HG03196 (cell line): ENCODE data around the gene DOP1B.
"Not testable (repeated sequence)": the region's sequence is repeated elsewhere in the genome, so short reads cannot be mapped to it uniquely, and the experiment has no call there.

Source experiments
- ATAC-seq: cut with Tn5 transposase; IDR thresholded peaks from one replicate; pipeline ENCODE4 v1.9.1; 2021; ENCODE audit not compliant: unreplicated experiment

The DOP1B gene

DNA sequence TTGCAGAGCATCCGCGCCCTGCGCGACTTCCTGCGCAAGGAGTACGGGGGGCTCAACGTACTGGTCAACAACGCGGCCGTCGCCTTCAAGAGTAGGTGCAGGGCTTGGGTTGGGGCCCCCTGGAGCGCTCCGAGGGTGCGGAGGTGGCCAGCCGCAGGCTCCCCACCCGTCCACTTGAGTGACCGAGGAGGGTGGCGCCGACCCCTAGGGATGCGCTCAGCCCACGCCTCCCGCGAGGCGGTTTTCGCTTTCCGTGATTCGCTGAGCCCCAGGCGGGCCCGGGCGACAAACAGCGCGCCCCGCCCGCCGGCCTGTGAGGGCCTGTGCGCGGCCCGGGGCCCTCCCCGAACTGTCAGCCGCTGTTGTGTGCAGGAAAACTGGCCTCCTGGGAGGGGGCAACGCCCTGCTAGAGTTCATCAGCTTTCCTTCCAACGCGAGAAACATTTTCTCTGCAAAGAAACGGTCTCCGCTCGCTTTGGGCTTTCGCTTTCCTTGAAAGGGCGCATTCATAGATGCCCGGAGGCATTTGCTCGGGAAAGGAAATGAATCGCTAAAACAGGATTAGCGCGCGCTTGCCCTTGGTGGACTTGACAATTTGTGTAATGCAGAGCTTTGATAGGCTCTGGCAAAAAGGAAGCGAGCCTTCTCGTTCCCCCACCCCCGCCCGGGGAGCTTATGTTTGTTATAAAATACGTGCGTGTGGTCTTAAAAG is 21.1 kb upstream of the DOP1B start:
- ATAC-seq = no peak

DNA sequence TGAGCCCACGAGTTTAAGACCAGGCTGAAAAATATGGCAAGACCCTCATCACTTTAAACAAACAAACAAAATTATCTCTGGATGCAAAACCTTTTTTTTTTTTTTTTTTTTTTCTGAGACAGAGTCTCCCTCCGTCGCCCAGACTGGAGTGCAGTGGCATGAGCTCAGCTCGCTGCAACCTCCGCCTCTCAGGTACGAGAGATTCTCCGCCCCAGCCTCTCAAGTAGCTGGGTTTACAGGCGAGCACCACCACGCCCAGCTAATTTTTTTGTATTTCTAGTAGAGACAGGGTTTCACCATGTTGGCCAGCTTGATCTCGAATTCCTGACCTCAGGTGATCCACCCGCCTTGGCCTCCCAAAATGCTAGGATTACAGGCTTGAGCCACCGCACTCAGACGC is 16.8 kb upstream of the DOP1B start:
- not testable (repeated sequence) for ATAC-seq

DNA sequence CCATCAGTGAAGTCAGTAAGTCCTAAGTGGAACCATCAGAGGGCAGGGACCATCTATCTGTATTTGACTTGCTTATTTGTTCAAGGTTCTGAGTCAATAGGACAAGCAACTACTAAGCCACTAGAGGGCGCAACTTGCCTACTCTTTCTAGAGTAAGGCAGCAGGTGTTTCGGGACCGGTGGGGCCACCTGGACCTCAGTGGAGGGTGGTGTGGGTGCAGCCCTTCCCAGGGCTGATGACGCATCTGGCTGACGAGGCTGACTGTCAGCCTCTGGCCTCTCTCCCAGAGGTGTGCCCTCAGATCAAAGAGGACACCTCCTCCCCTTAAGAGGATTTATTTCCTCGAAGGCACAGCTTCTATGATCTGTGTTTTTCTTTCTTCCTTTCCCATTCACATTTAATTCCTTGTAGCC is 15.1 kb upstream of the DOP1B start:
- ATAC-seq = peak; percentile 74

GRCh38 chr21:36144233-36144632 is 12.4 kb upstream of the DOP1B start:
- not testable (repeated sequence) for ATAC-seq

DNA sequence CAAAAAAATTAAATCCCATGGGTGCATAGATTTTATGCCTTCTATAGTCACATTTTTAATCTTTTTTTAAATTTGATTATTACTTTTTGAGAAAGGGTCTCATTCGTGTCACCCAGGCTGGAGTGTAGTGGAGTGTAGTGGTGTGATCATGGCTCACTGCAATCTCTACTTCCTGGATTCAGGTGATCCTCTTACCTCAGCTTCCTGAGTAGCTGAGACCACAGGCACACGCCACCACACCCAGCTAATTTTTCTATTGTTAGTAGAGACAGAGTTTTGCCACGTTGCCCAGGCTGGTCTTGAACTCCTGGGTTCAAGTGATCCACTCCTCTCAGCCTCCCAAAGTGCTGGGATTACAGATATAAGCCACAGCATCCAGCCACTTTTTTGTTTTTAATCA is 11.4 kb upstream of the DOP1B start:
- ATAC-seq = no peak

- ATAC-seq = no peak
Observed at GRCh38 chr21:36147911-36148310, 8.7 kb upstream of the DOP1B start.

GRCh38 chr21:36148886-36149285 is 7.7 kb upstream of the DOP1B start:
- no peak for ATAC-seq

DNA sequence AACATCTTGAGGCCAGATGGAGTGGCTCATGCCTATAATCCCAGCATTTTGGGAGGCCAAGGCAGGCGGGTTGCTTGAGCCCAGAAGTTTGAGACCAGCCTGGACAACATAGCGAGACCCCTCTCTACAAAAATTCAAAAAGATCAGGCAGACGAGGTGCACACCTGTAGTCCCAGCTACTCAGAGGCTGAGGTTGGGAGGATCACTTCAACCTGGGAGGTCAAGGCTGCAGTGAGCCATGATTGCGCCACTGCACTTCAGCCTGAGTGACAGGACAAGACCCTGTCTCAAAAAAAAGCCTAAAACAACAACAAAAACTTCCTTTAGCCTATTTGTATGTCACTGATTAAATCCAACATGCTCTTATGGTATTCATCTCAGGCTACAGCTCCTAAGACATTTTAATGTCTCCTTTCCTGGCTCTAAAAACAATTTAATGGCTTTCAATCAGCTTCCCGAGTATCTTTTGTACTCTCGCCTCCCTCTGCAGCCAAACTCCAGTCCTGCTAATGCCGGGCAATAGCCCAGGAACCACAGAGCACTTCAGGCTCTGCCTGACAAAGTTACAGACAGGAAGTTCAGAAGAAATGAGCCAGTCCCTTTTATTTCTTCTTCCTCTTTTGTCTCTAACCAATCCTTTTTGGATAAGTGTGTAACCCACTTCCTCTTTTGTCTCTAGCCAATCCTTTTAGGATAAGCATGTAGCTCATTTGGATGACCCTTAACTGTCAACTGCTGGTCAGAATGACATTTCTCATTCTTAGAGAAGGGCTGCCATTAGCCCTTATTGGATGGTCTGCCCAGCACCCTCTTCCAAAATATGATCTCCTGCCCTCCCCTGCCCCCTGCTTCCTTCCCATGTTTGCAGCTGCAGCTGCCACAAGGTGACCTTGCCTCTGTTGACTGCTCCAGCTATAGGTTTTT is 6.6 kb upstream of the DOP1B start:
- no peak for ATAC-seq

DNA sequence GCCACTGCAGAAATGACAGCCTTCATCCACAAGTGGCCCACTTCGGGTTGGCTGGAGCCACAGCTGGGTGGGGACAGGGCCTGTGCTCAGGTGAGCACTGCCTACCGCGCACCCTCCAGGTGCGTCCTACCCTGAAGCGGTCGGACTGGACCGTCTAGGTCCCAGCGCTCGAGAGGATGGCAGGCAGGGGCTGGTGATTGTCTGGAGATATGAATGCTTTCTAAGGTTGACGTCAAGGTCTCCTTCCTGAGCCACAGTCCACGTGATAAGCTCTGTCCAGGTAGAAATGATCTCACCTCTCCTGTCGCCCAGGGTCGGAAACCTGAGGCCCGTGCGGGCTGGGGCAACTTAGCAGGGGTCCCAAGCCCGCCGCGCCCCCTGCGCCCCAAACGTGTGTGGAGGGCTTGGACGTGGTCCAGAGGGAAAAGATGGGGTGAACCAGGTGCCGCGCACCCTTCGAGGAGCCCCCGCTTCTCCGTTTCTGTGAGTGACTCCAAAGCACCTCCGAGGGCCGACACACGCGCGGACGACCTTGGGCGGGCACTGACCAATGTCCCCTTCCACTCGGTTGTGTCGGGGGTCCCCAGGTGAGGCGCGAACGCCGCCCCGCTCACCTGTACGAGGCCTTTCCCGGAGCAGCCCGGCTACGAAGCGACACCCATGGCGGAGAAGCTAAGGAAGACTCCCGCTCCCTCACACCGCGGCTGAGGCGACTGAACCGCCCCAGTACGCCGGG is 853 bp upstream of the DOP1B start:
- ATAC-seq = no peak

DNA sequence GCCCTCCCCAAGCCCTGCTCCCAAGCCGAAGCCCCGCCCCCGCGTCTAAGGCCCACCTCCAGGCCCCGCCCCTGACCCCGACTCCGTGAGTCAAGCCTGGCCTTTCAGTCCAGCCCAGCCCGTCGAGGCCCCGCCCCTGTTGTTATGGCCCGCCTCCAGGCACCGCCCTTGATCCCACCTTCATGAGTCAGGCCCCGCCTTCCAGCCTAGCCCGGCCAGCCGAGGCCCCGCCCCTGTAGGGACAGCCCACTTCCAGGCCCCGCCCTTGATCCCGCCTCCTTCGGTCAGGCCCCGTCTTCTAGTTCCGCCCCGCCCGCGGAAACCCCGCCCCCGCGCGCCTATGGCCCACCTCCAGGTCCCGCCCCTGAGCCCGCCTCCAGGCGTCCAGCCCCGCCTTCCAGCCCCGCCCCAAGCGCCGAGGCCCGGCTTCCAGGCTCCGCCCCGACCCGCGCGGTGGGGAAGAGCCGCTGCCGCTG is 247 bp upstream of the DOP1B start:
- ATAC-seq = peak; percentile 87

GRCh38 chr21:36159356-36159921 is 2.8 kb downstream of the DOP1B start:
- no peak for ATAC-seq

GRCh38 chr21:36160850-36161178 is 4.2 kb downstream of the DOP1B start:
- ATAC-seq = no peak

- no peak for ATAC-seq
Observed at GRCh38 chr21:36162631-36163030, 6.0 kb downstream of the DOP1B start.

DNA sequence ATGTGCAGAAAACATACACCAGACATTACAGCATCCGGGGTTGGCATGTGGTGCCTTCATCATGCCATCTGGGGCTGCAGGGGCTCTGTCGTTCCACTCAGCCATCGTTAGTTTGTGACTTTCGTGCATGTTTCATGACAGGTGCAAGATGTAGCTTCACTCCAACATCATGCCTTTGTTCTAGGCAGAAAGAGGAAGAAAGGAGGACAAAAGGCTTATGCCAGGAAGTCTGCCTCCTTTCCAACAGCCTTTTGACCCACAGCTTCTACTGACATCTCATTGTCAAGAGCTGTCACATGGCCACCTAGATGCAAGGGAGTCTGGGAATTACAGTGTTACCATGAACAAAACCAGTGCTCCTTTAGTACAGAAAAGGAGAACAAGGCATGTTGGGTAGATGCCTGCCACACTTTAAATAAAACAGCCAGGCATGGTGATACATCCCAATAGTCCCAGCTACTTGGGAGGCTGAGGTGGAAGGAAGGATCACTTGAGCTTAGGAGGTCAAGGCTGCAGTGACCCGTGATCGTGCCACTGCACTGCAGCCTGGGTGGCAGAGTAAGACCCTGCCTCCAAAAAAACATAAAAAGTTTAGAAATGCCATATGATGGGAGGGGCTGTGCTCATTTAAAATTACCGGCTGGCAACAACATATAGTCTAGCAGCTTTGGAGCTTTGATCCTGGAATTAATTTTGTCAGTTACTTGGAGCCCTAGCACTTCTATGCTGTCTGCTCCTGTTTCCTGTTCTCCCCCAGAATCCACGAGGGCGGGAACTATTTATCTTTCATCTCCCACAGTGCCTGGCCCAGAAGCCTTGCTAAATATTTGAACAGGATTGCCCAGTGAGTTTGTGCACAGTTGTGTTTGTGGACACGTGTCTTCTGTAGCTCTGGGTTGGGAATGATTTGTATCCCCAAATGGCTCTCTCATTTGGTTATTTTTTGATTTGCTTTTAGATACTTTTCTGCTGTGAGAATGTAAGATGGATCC is 7.4 kb downstream of the DOP1B start:
- ATAC-seq = no peak

DNA sequence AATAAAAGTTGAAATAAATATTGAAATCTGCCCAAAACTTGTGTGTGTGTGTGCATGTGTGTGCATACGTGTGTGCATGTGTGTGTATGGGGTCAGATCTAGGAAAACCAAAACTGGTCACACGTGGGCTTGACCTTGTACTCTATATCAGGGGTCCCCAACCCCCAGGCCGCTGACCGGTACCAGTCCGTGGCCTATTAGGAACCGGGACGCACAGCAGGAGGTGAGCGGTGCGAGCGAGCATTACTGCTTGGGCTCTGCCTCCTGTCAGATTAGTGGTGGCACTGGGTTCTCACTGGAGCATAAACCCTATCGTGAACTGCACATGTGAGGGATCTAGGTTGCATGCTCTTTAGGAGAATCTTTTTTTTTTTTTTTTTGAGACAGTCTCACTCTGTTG is 8.7 kb downstream of the DOP1B start:
- ATAC-seq = no peak

DNA sequence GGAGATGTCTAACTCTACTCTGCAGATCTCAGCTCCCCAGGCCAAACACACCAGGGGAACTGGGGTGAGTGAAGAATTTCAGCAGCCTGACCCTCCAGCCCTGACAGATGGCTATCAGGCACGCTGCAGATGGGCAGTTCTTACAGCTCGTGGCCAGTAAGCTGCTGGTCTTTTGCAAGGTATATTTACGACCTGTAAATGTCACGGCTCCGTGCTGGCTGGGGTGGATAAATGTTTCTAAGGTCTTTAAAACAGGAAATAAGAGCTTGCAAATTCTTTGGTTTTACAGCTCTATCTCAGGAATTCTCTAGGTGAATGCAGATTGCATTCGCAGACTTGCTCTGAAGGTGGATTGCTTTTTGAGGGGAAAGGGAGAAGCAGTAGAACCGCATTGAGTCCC is 10.1 kb downstream of the DOP1B start:
- ATAC-seq = no peak

GRCh38 chr21:36167541-36167940 is 10.9 kb downstream of the DOP1B start:
- ATAC-seq = no peak

DNA sequence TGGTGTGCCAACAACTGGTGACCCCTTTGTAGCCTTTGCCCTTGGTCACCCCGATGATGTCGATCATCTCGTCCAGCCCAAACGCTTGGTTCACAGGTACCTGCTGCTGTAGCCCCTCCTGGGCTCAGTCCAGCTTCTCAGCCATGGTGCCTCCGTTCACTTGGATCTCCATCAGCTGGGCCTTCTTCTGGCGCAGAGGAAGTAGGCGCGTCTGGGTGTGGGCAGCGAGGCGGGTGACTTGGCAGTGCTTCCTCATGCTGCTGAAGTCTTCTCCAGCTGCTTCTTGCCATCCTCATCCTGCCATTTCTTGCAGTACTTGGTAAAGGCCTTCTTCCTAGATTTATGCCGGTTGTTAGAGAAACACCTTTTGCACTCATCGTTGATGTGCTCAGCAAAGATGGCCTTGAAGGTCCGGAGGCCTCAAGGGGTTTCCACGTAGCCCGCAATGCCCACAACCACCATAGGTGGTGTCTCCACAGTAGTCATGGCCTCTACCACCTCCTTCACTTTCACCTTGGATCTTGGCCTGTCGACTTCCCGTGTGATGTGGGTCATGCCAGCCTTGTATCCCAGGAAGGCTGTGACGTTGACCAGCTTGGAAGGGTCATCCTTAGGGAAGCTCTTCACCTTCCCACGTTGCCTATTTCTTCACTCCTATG is 13.0 kb downstream of the DOP1B start:
- ATAC-seq = no peak

DNA sequence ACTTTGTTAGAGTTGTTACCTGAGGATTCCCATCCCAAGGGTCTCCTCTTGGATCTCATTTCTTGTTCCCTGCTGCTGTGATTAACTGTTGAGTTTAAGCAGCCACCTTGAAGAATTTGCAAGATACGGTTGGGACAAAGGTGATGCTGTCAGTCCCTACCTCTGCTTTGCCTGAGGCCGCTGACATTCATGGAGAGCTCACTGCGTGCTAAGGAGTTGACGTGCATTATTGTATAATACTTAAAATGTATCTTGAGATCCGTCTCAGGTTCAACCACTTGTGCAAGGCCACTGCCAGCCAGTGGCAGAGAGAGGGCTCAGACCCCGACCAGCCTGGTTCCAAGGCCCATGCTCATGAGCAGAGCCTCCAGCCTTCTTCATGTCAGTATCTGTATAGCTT is 14.2 kb downstream of the DOP1B start:
- ATAC-seq = no peak

DNA sequence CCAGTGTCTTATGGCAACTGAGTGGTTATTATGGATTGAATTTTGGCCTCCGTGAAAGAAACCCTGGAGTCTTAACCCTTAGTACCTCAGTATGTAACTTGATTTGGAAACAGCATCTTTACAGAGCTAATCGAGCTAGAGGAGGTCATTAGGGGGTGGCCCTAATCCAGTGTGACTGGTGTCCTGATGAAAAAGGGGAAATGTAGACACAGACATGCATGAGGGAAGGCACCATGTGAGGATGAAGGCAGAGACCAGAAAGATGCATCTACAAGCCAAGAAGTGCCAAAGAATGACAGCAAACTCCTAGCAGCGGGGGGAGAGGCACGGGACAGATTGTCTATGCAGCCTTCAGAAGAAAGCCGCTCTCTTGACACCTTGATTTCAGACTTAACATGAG is 14.7 kb downstream of the DOP1B start:
- ATAC-seq = no peak
